Liver (tissue), 3 donors: ENCODE results near the gene RYR2.

Experiments used
- ATF3 ChIP-seq: IDR thresholded peaks from 2 replicates; pipeline ENCODE4 v1.6.1; 2016; ENCODE audit warnings: antibody characterized with exemption
- CTCF ChIP-seq: fragments of 150-350 bp; IDR thresholded peaks from 2 replicates; pipeline ENCODE4 v1.5.1; 2017; ENCODE audit warnings: improper control_type of control experiment, low read depth, low read length; ENCODE audit not compliant: missing input control
- EGR1 ChIP-seq, 2 donors: IDR thresholded peaks; 2 replicates each; pipeline ENCODE4 v1.6.1; 2016 to 2018; ENCODE audit warnings: antibody characterized with exemption in 2 of 2, low read depth in 2 of 2
- GABPA ChIP-seq, 2 donors: IDR thresholded peaks in 1 of 2; conservative IDR thresholded peaks in 1 of 2; 2 replicates each; pipeline ENCODE4 v1.6.1; 2016; ENCODE audit warnings: antibody characterized with exemption in 2 of 2, mild to moderate bottlenecking in 1 of 2, moderate library complexity in 1 of 2
- HNF4A ChIP-seq, 2 donors: conservative IDR thresholded peaks; 2 replicates each; pipeline ENCODE4 v1.6.1; 2016; ENCODE audit warnings: antibody characterized with exemption in 2 of 2, mild to moderate bottlenecking in 2 of 2
- JUND ChIP-seq, 2 donors: IDR thresholded peaks; 2 replicates each; pipeline ENCODE4 v1.6.1; 2016; ENCODE audit warnings: antibody characterized with exemption in 2 of 2
- MAX ChIP-seq: IDR thresholded peaks from 2 replicates; pipeline ENCODE4 v1.6.1; 2016; ENCODE audit warnings: antibody characterized with exemption
- RAD21 ChIP-seq, 2 donors: IDR thresholded peaks; 2 replicates each; pipeline ENCODE4 v1.6.1; 2016; ENCODE audit warnings: antibody characterized with exemption in 2 of 2, mild to moderate bottlenecking in 2 of 2
- REST ChIP-seq: IDR thresholded peaks from 2 replicates; pipeline ENCODE4 v1.6.1; 2016; ENCODE audit warnings: antibody characterized with exemption, mild to moderate bottlenecking
- TAF1 ChIP-seq: conservative IDR thresholded peaks from 2 replicates; pipeline ENCODE4 v1.6.1; 2016; ENCODE audit warnings: antibody characterized with exemption, mild to moderate bottlenecking
- YY1 ChIP-seq: IDR thresholded peaks from 2 replicates; pipeline ENCODE4 v1.6.1; 2016; ENCODE audit warnings: antibody characterized with exemption, mild to moderate bottlenecking
- donor health status: healthy.
- donor health status: healthy.

- TF ChIP-seq CTCF (no peak), TAF1 (no peak), MAX (no peak), JUND (IDR thresholded peaks at IDR 0.05) (no peak), REST (no peak), HNF4A (conservative IDR thresholded peaks at IDR 0.05) (no peak), YY1 (no peak), ATF3 (no peak), RAD21 (IDR thresholded peaks at IDR 0.05) (no peak), GABPA (IDR thresholded peaks at IDR 0.05 in 1 of 2, conservative IDR thresholded peaks at IDR 0.05 in 1 of 2) (no peak), EGR1 (IDR thresholded peaks at IDR 0.05; ENCODE audit: low read depth in 2 of 2) (no peak)
These were observed 790.9 kb downstream of the RYR2 start for GRCh38 chr1:237832858-237833257.
